ENCODE measurements around the gene PLCH2. TPM values are rescaled to one million over a fixed set of nuclear protein-coding genes. Genes with fewer than 3 reads are reported as not detected.

PLCH2 gene
- total RNA-seq, 4 donors from 2014 or later: 1.00 to 7.3 (median 4.6) TPM

GRCh38 chr1:2477791-2478499, 1.9 kb downstream of the PLCH2 start:
- TF ChIP-seq POLR2AphosphoS5 (IDR thresholded peaks at IDR 0.05): peak in 1 of 3 donors; percentile 30
- no peak for TF ChIP-seq CTCF (IDR thresholded peaks at IDR 0.05)
- no peak for TF ChIP-seq EP300 (IDR thresholded peaks at IDR 0.05; ENCODE audit: low read depth)
- TF ChIP-seq POLR2A (IDR thresholded peaks at IDR 0.05): no peak
- no peak overlapping the region for H3K4me3 ChIP-seq
- no peak overlapping the region for H3K27ac ChIP-seq
- peak; percentile 84 for DNase-seq
- intact Hi-C loops (cut with DNase I; ENCODE audit: low total_unique reads): loop anchor here (5.0 kb wide), 1 partner anchor 64 kb away; no protein-coding TSS in a partner anchor
- H3K27me3 ChIP-seq: no peaks in the 10 kb centered on the region
- 55 to 69% methylated on average over 7 to 32 of the region's 35 CpGs for WGBS, 2 donors (ENCODE audit: low coverage in 1 of 2)
- H3K9me3 ChIP-seq: no peaks in the 10 kb centered on the region
- in situ Hi-C loops (cut with MboI; ENCODE audit: low pct_ligation_motif_present in 1 of 4, low pct_unique_long_range_greater_than_20kb in 1 of 4, low sequenced_read_pairs in 3 of 4): no loop called here
- no peaks in the 10 kb centered on the region for H3K36me3 ChIP-seq
- H3K4me1 ChIP-seq: peaks cover 0 to 11% (median 9%) of the 10 kb centered on the region in 4 donors

- DNase-seq: no peak
- TF ChIP-seq POLR2AphosphoS5 (IDR thresholded peaks at IDR 0.05): no peak
- Histone ChIP-seq H3K9me3 (no peaks in the 10 kb centered on the region), H3K27me3 (no peaks in the 10 kb centered on the region), H3K36me3 (no peaks in the 10 kb centered on the region), H3K27ac (no peak overlapping the region), H3K4me1 (peaks cover 0 to 11% (median 9%) of the 10 kb centered on the region in 4 donors), H3K4me3 (no peak overlapping the region)
- intact Hi-C loops (cut with DNase I; ENCODE audit: low total_unique reads): loop anchor here (5.0 kb wide), 1 partner anchor 63 kb away; no protein-coding TSS in a partner anchor
- WGBS, 2 donors (ENCODE audit: low coverage in 1 of 2): 87 to 100% methylated on average over 3 to 20 of the region's 20 CpGs
- in situ Hi-C loops (cut with MboI; ENCODE audit: low pct_ligation_motif_present in 1 of 4, low pct_unique_long_range_greater_than_20kb in 1 of 4, low sequenced_read_pairs in 3 of 4): no loop called here
These were observed 3.1 kb downstream of the PLCH2 start for GRCh38 chr1:2479186-2479585.

- WGBS, 2 donors (ENCODE audit: low coverage in 1 of 2): 90% methylated on average over 22 of the region's 28 CpGs; no CpG with 5 or more reads in 1 of the 2 donors
These were observed 3.5 kb downstream of the PLCH2 start for GRCh38 chr1:2479618-2480017.

GRCh38 chr1:2480236-2480985, 4.3 kb downstream of the PLCH2 start:
- H3K27me3 ChIP-seq: no peaks in the 10 kb centered on the region
- intact Hi-C loops (cut with DNase I; ENCODE audit: low total_unique reads) (no loop called here), in situ Hi-C loops (cut with MboI; ENCODE audit: low pct_ligation_motif_present in 1 of 4, low pct_unique_long_range_greater_than_20kb in 1 of 4, low sequenced_read_pairs in 3 of 4) (no loop called here)
- no peak overlapping the region for H3K27ac ChIP-seq
- no peaks in the 10 kb centered on the region for H3K36me3 ChIP-seq
- H3K9me3 ChIP-seq: no peaks in the 10 kb centered on the region
- H3K4me1 ChIP-seq: peaks cover 0 to 11% (median 9%) of the 10 kb centered on the region in 4 donors
- H3K4me3 ChIP-seq: no peak overlapping the region
- WGBS, 2 donors (ENCODE audit: low coverage in 1 of 2): 81% methylated on average over 16 of the region's 18 CpGs; no CpG with 5 or more reads in 1 of the 2 donors
- no peak for DNase-seq
- TF ChIP-seq POLR2A (IDR thresholded peaks at IDR 0.05) (no peak), POLR2AphosphoS5 (IDR thresholded peaks at IDR 0.05) (no peak), CTCF (IDR thresholded peaks at IDR 0.05) (no peak), EP300 (IDR thresholded peaks at IDR 0.05; ENCODE audit: low read depth) (no peak)

More at GRCh38 chr1:2479618-2480017, 3.5 kb downstream of the PLCH2 start:
- H3K27me3 ChIP-seq: no peaks in the 10 kb centered on the region
- H3K27ac ChIP-seq: no peak overlapping the region
- peaks cover 0 to 11% (median 9%) of the 10 kb centered on the region in 4 donors for H3K4me1 ChIP-seq
- H3K36me3 ChIP-seq: no peaks in the 10 kb centered on the region
- in situ Hi-C loops (cut with MboI; ENCODE audit: low pct_ligation_motif_present in 1 of 4, low pct_unique_long_range_greater_than_20kb in 1 of 4, low sequenced_read_pairs in 3 of 4) (no loop called here), intact Hi-C loops (cut with DNase I; ENCODE audit: low total_unique reads) (loop anchor here (5.0 kb wide), 1 partner anchor 63 kb away; no protein-coding TSS in a partner anchor)
- TF ChIP-seq POLR2AphosphoS5 (IDR thresholded peaks at IDR 0.05): no peak
- no peaks in the 10 kb centered on the region for H3K9me3 ChIP-seq
- H3K4me3 ChIP-seq: no peak overlapping the region
- DNase-seq: no peak

GRCh38 chr1:2480986-2481364, 4.9 kb downstream of the PLCH2 start:
- H3K9me3 ChIP-seq: no peaks in the 10 kb centered on the region
- H3K36me3 ChIP-seq: no peaks in the 10 kb centered on the region
- DNase-seq: no peak
- intact Hi-C loops (cut with DNase I; ENCODE audit: low total_unique reads): no loop called here
- no peak overlapping the region for H3K27ac ChIP-seq
- peaks cover 0 to 11% (median 9%) of the 10 kb centered on the region in 4 donors for H3K4me1 ChIP-seq
- no peaks in the 10 kb centered on the region for H3K27me3 ChIP-seq
- no peak for TF ChIP-seq POLR2A (IDR thresholded peaks at IDR 0.05)
- TF ChIP-seq POLR2AphosphoS5 (IDR thresholded peaks at IDR 0.05): no peak
- no peak for TF ChIP-seq EP300 (IDR thresholded peaks at IDR 0.05; ENCODE audit: low read depth)
- TF ChIP-seq CTCF (IDR thresholded peaks at IDR 0.05): no peak
- H3K4me3 ChIP-seq: no peak overlapping the region
- 82% methylated on average over 12 of the region's 12 CpGs; no CpG with 5 or more reads in 1 of the 2 donors for WGBS, 2 donors (ENCODE audit: low coverage in 1 of 2)
- in situ Hi-C loops (cut with MboI; ENCODE audit: low pct_ligation_motif_present in 1 of 4, low pct_unique_long_range_greater_than_20kb in 1 of 4, low sequenced_read_pairs in 3 of 4): no loop called here

All from transverse colon (tissue), 4 donors.